DMS153 treated with DMSO at 0.1 percent for 48 hours (cell line): ENCODE measurements around the gene NCK2.
"Not testable (repeated sequence)": the region's sequence is repeated elsewhere in the genome, so short reads cannot be mapped to it uniquely, and the experiment has no call there.

Experiments used
- DNase-seq: peaks from one replicate; lab custom pipeline; 2025; ENCODE audit not compliant: unreplicated experiment; lab: John Stamatoyannopoulos, UW

Gene NCK2

DNA sequence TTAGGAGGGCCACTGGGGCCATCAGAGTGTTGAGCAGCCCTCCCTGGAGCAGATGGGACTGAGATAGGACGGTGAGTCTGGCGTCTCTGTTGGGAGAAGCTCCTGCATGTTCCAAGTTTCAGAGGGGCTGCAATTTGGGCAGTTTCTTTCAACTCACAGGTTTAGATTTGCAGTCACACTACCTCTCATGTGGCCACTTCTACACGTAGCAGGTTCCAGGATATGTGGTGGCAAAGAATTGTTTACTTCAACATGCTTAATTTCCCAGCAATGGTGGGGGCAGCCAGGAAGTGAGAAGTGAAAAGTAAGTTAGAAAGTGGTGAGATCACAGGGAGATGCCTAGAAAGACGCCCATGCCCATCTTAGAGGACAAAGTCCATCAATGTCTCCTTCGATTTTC, 9.3 kb downstream of the NCK2 start:
- DNase-seq = no peak

DNA sequence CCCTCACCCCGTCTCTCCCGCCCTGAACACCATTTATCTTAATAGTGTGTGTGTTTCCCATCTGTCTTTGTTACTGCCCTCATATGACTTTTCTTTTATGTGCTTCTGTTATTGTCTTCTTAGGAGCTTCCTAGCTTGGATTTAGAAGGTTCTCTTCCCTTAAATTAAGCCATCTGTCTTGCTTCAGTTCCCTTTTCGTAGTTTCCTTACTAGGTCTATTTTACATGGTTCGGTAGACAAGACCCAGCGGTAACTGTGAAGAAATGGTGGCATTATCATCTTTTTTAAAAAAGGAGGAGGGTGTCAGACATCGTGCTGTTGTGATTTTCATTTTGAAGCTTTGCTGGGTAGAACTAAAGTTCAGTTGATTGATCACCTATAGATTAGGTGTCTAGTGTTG, 10.3 kb downstream of the NCK2 start:
- DNase-seq = no peak

DNA sequence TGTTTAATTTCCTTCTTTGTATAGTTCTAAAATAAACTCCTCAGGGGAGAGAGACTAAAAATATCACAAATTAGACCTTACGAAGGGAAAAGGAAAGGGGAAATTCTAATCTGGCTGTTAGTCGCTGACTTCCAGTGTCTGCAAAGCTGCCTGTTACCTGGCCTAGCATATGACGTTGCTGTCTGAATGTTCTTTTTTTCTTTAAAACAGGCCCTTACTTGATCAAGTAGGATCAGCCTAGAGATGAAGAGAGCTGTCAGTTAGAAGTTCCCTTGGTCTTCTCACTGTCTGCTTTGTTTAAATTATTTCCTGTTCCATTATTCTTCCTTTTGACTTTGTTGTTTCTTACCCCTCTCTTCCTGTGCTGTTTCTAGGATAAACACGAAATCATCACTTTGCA, 11.2 kb downstream of the NCK2 start:
- DNase-seq = no peak

DNA sequence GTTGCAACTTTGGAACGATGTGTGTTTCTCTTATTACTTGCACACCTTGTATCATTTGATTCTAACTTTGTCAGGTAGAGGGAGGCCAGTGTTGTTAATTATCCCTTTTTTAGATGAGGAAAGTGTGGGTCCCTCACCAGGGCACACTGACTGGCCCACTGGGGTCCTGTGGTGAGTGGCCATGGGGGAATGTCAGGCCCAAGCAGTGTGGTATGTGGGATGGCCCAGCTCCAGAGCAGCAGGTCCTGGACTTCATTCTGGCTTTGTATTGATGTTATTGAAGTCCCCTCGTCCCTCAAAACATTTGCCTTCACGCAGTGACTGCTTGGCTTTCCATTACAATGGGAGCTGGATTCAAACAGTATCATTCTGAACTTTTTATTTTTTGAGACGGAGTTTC, 11.7 kb downstream of the NCK2 start:
- DNase-seq = no peak

DNA sequence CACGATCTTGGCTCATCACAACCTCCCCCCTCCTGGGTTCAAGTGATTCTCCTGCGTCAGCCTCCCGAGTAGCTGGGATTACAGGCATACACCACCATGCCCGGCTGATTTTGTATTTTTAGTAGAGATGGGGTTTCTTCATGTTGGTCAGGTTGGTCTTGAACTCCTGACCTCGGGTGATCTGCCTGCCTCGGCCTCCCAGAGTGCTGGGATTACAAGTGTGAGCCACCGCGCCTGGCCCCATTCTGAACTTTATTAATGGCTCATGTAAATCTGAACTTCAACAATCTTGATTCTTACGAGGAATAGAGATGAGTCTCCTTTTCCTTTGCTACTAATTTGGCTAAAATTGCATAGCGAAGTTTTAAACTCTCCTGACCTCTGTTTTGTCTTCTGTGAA, 12.2 kb downstream of the NCK2 start:
- not testable (repeated sequence) for DNase-seq

DNA sequence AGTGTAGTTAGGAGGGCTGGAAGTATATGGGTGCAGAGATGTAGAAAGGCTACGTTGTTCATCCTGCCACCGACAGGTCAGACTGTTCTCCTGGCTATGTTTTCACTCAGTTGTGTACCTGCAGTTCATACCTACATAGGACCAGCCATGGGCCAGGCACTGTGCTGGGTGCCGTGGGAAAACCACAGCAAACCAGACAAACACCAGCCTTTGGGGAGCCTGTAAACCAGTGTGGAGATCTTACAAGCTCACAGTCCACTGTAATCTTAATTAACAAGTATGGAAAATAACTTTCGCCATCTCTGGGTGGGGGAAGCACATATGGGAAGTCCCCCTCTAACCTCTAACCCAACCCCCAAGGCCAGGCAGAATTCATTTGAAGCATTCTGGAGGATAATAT, 12.7 kb downstream of the NCK2 start:
- no peak for DNase-seq

DNA sequence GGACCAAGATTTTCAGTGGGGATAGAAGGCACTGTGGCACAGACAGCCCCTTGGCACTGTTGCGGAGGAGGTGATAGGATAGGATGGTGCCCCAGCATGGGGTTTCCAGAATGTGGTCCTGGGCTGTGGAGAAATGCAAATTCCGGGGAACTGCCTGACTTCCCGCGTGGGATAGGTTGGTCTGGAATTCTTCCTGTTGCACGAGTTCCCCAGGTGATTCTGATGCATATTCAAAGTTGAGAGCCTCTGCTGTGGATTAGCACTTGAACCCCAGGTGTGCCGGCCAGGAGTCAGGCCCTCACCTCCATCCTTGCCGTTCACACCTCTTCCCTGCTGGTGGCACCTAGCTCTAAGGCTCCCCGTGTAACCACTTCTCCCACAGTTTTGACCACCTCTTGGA, 15.5 kb downstream of the NCK2 start:
- no peak for DNase-seq

DNA sequence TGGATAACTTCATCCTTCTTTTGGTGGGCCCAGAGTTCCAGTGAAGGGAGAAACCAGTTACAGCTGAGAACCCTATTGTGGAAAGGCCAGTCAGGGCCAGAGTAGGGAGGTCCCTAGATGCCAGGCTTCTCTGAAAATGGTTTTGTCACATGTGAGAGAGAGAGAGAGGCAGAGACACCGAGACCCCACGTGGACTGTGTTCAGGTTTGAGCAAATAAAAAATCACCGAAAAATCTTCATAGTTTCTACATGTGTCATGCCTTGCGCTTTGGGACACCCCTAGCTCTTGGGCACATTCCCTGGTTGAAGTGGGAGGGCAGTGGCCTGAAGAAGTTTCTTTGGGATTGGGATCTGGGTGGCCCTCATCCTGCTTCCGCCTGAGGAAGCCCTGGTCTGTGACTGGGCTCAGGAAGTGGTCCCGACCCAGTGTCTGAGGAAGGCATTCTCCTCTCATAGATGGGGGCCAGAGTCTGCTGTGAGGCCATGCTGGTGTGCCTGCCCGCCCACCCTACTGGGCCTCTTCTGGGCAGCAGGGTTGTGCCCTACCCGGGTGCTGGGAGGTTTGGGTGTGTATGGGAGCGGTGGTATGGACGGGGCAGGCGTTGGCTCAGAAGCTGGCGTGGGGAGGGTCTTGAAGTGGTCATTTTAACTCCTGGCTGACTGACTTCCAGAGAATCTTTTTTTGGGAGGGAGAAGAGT, 16.1 kb downstream of the NCK2 start:
- DNase-seq = no peak

DNA sequence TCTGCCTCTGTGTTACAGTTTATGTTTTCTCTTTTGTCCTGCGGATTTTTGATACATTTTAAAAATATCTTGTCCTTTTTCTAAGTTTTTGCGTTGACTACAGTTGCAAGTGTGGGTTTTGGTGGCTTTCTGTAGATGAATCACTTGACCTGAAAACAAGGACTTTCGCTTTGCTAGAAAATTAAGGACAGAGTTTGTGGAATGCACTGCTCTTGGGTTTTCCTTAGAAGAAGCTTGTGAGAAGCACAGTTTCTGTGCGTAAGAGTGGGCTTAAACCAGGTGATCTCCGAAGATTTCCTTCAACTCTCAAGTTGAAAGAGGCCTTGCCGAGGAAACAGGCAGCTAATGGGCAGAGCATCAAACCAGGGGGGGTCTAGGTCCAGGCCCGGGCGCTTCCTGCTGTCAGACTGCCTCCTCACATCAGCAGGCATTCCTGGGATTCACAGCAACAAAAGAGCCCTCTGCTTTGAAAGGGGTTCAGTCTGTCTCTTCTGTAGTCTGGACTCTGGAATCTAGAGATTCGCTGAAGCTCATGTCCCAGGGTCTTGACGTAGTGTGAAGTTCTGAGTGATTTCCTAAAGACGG, 17.3 kb downstream of the NCK2 start:
- no peak for DNase-seq

DNA sequence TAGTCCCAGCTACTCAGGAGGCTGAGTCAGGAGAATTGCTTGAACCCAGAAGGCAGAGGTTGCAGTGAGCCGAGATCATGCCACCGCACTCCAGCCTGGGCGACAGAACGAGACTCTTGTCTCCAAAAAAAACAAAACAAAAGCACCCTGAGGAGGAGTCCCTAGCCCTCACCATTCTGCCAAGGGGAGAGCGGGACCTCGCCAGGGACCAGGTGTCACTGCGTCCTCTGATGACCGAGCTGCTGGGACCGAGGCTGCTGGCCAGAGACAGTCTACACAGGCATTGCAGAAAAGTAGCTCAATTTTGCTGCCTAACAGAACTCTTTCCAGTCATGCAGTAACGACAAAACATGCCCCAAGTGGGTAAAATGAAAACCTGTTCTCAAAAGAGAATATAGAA, 18.4 kb downstream of the NCK2 start:
- no peak for DNase-seq

DNA sequence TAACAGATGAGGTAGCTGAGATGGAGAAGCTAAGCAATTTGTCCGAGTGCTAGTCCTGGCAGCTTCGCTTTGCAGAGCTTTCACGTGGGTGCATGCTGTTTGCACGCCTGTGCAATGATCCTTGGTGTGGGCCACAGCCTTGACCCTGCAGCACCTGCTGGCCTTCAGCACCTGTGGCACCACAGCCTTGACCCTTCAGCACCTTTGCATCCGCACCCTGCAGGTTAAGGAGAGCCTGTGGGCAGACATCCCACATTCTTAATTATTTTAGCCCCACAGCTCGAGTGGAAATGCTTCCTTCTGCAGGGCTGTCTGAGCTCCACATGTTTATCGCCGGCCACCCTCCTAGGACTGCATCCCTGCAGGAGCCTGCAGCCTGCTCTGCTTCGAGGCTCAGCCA, 19.3 kb downstream of the NCK2 start:
- no peak for DNase-seq

DNA sequence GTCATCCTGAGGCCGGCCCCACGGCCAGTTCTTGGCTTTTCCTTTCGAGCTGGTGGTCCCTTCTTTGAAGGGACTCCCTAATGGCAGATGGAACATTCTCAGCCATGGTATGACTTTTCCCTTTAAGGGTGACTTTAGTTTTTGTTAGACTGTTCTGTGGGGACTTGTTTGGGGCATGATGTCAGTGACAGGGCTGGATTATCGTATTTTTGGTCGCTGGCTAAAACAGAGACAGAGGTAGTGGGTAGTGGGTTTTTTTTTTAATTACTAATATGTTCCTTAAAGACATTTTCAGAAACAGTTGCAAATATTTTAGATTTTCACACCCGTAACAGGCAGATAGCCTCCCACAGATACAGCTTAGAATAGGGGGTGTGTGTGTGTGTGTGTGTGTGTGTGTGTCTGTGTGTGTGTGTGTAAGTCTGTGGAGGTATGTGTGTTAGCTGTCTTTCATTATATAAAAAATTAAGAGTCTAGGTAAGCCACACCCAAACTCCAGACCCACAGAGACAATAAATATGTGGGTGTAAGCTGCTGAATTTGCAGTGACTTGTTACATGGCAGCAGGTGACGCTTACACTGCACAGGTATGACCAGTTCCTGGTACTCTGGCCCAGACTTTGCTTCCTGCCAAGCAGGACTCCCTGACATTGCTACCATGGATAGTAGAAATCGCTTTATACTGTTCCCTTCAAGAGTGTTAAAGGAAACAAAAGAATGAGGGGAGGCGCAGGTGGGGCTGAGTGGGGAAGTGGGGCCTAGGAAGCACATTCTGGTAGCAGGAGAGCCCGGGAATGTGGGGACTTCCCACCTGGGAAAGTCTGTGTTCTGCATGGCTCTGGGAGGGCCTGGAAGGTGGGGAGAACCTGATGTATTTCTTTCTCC, 20.9 kb downstream of the NCK2 start:
- DNase-seq = no peak

DNA sequence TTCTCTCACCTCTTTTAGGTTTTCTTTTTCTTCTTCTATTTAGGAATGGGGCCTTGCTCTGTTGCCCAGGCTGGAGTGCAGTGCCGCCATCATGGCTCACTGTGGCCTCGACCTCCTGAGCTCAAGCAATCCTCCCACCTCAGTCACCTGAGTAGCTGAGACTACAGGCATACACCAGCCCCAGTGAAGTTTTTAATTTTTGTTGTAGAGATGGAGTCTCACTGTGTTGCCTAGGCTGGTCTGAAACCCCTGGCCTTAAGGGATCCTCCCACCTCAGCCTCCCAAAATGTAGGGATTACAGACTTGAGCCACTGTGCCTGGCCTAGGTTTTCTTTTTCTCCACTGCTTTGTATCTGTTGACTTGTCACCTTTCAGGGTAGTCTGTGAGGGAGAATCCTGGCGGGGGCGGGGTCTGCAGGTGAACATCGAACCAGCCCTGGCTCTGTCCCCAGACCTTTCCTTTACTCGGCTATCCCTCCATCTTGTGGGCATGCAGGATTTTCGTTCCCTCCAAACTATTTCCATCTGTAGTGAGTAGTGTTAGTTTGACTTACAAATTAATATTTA, 21.7 kb downstream of the NCK2 start:
- no peak for DNase-seq

DNA sequence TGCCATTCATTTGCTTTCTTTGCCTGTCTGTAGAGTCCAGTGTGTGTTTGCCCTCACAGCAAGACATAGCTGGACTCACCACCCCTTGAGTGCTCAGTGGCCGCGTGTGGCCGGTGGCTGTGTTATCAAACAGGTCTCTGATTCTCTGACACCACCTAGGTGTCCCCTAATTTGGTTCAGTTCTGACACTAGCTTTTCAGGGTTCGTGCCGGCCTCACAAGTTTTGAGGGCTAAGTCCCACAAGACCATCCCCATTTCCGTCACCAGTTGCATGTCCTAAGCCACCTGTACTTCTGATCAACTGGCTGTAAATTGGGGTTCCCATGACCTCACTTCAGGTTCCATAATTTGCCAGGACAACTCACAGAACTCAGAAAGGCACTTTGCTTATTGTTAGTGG, 23.5 kb downstream of the NCK2 start:
- DNase-seq = no peak

DNA sequence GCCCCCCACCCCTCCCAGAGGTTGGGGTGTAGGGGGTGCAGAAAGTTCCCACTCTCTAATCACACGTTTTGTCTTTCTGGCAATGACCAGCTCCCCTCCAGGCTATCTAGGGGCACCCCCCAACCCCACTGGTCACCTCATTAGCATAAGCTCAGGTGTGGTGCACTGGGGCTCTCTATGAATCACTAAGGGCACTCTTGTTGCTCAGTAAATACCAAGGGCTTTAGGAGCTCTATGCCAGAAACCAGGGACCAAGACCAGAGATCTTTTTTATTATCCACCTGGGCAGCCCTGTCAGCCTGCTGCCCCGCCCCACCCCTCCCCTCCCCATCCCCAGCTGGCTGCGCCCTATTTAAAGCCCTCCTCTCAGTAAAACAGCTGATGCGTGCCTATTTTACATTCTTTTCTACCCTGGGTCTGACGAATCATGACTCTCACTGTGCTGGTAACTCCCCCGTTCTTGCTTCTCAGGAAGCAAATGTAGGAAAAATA, 24.3 kb downstream of the NCK2 start:
- no peak for DNase-seq

DNA sequence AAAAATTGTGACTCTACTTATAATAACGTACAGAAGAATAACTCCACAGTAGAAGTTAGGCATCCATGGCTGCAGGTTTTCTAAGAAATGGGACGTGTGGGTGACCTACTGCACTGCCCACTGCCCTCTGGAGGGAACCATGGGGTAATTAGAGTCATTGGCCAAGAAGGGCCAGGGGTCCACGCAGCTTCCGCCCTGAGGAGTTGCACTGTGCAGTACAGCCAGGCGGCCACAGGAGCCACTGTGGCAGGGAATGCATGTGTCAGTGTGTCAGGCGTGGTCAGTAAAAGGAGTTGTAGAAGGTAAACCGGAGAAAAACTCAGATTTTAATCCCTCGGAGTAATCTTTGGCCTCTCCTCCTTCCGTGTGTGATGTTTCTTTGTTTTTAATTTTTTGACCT, 24.8 kb downstream of the NCK2 start:
- DNase-seq = no peak

DNA sequence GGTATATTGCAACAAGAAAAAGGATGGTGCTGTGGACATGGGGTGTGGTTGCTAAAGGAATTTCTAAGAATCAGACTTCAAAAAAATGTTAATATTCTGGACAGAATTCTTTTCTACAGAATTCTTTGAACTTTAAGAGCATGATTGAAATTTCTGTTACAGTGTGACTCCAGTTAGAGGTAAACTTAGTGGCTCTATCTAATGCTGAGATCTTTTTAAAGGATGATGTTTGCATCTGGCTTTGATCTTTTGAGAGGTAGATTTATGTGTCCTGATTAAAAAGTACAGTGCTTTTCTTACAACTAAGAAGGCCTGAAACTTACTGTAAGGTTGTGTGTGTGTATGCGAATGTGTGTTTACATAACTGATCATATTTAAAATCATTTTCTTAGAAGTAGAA, 25.4 kb downstream of the NCK2 start:
- no peak for DNase-seq

DNA sequence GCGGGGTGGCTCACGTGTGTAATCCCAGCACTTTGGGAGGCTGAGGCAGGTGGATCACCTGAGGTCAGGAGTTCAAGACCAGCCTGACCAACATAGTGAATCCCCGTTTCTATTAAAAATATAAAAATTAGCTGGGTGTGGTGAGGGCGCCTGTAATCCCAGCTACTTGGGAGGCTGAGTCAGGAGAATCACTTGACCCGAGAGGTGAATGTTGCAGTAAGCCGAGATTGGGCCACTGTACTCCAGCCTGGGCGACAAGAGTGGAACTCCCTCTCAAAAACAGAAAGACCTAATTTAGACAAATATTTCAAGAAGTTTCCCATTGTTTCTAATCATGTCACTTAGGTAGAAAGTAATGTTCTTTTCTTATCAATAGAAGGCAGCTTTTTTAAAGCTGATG, 26.6 kb downstream of the NCK2 start:
- not testable (repeated sequence) for DNase-seq

DNA sequence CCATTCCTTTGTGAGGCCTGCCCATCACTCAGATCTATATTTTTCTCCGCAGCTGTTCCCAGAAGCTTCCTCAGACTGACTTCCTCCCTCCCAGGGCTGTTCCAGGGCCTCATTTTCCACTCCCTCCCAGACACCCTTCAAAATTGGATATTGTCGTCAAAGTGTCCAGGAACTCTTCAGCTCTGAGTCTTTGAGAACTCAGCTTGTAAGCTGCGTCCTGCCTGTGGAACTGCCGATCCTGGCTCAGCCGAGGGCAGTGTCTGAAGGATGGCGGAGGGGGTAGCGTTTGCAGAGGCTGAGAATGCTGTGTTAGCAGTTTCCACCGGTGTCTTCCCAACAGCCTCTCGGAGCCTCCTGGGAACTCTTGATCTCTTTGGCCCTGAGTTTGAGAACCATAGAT, 27.1 kb downstream of the NCK2 start:
- no peak for DNase-seq

DNA sequence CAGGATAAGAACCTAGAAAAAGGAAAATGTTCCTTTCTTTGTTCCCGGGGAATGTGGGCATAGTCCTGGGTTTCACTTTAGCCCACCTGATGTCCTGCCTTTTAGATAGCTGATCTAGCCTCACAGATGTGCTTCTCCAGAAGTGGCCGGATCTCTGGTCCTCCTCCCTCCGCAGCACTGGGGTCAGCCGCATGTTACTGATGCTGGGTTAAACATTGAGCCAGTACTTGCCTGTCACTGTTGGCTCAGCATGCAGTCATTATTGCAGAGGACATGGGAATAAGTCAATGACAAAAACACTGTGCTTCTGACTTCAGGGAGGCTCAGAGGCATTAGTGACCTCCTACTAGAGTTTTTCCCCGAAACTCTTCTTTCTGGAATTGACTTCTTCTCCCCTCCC, 27.6 kb downstream of the NCK2 start:
- DNase-seq = no peak

DNA sequence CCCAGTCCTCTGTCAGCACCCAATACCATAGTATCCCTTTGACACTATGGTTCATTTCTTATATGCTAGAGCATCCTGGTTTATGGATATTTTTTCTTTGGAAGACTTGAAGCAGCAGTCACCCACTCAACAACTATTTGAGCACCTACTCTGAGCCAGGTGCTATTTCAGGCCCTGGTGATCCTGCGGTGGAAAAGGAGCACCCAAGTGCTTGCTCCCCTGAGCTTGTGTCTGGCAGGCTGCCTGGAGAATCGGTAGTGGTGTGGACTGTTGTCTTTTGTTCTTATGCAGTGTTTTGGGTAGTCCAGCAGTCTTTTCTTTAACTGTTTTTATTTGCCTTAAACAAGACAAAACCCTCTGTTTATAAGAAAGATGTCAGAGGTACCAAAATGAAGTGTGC, 28.9 kb downstream of the NCK2 start:
- no peak for DNase-seq
